ENCODE results near the gene APOA5. TPM values are rescaled to one million over a fixed set of nuclear protein-coding genes. Genes with fewer than 3 reads are reported as not detected.

APOA5 gene
- total and polyA plus RNA-seq, 2 of the 13 experiments (the other 11 are each of a cell fraction or from before 2014, with no cell fraction given): 44.0 to 49.1 TPM

DNA sequence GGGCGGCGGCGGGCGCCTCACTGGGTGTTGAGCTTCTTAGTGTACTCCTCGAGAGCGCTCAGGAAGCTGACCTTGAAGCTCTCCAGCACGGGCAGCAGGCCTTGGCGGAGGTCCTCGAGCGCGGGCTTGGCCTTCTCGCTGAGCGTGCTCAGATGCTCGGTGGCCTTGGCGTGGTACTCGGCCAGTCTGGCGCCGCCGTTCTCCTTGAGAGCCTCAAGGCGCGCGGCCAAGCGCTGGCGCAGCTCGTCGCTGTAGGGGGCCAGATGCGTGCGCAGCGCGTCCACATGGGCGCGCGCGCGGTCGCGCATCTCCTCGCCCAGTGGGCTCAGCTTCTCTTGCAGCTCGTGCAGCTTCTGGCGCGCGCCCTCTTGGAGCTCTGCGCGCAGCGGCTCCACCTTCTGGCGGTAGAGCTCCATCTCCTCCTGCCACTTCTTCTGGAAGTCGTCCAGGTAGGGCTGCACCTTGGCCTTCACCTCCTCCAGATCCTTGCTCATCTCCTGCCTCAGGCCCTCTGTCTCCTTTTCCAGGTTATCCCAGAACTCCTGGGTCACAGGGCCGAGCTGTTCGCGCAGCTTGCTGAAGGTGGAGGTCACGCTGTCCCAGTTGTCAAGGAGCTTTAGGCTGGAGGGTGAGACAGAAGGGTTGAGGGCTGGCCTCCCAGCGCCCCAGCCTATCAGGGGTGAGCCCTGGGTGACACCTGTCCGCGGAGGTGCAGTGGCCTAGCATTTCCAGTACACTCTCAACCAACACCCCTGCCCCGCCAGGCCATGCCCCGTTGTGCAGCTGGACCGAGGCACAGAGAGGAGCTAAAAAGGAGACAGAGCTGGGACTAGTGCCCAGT lies 44.3 kb upstream of the APOA5 start (continued):
- TF ChIP-seq ZIK1 (CRISPR knock-in tag; IDR thresholded peaks at IDR 0.05; ENCODE audit: borderline replicate concordance, low read depth): no peak
- no peak for TF ChIP-seq ZNF230 (CRISPR knock-in tag; IDR thresholded peaks at IDR 0.05)
- TF ChIP-seq, protein P1, sequence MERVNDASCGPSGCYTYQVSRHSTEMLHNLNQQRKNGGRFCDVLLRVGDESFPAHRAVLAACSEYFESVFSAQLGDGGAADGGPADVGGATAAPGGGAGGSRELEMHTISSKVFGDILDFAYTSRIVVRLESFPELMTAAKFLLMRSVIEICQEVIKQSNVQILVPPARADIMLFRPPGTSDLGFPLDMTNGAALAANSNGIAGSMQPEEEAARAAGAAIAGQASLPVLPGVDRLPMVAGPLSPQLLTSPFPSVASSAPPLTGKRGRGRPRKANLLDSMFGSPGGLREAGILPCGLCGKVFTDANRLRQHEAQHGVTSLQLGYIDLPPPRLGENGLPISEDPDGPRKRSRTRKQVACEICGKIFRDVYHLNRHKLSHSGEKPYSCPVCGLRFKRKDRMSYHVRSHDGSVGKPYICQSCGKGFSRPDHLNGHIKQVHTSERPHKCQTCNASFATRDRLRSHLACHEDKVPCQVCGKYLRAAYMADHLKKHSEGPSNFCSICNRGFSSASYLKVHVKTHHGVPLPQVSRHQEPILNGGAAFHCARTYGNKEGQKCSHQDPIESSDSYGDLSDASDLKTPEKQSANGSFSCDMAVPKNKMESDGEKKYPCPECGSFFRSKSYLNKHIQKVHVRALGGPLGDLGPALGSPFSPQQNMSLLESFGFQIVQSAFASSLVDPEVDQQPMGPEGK (CRISPR knock-in tag; IDR thresholded peaks at IDR 0.05): no peak
- peak; percentile 76 for TF ChIP-seq RBM39 (IDR thresholded peaks at IDR 0.05; ENCODE audit: low read depth, low read length, poor library complexity, severe bottlenecking)
- no peak for TF ChIP-seq IRX3 (CRISPR knock-in tag; IDR thresholded peaks at IDR 0.05; ENCODE audit: borderline replicate concordance, low read depth)
- TF ChIP-seq ZNF546 (CRISPR knock-in tag; conservative IDR thresholded peaks at IDR 0.05): no peak; the same call in 1 of the 2 replicates
- TF ChIP-seq TMF1 (CRISPR knock-in tag; IDR thresholded peaks at IDR 0.05; ENCODE audit: low read depth): peak; percentile 21; the same call in 1 of the 2 replicates
- peak; percentile 75; the same call in 1 of the 2 replicates for TF ChIP-seq ZNF441 (CRISPR knock-in tag; IDR thresholded peaks at IDR 0.05; ENCODE audit: borderline replicate concordance)
- no peak for TF ChIP-seq STAT5B (CRISPR knock-in tag; IDR thresholded peaks at IDR 0.05)
- no peak for TF ChIP-seq KAT2B (IDR thresholded peaks at IDR 0.05; ENCODE audit: borderline replicate concordance, low read depth, low read length)
- no peak for TF ChIP-seq ZFP62 (CRISPR knock-in tag; IDR thresholded peaks at IDR 0.05)
- no peak for TF ChIP-seq ZNF501 (CRISPR knock-in tag; IDR thresholded peaks at IDR 0.05)
- TF ChIP-seq, protein P2, sequence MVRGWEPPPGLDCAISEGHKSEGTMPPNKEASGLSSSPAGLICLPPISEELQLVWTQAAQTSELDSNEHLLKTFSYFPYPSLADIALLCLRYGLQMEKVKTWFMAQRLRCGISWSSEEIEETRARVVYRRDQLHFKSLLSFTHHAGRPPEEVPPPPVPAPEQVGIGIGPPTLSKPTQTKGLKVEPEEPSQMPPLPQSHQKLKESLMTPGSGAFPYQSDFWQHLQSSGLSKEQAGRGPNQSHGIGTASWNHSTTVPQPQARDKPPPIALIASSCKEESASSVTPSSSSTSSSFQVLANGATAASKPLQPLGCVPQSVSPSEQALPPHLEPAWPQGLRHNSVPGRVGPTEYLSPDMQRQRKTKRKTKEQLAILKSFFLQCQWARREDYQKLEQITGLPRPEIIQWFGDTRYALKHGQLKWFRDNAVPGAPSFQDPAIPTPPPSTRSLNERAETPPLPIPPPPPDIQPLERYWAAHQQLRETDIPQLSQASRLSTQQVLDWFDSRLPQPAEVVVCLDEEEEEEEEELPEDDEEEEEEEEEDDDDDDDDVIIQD (CRISPR knock-in tag; IDR thresholded peaks at IDR 0.05; ENCODE audit: low read depth): no peak; the same call in 1 of the 2 replicates
- TF ChIP-seq FOXP1 (IDR thresholded peaks at IDR 0.05): no peak
- TF ChIP-seq FOXP1 (CRISPR knock-in tag; IDR thresholded peaks at IDR 0.05): no peak
- TF ChIP-seq, protein P3, sequence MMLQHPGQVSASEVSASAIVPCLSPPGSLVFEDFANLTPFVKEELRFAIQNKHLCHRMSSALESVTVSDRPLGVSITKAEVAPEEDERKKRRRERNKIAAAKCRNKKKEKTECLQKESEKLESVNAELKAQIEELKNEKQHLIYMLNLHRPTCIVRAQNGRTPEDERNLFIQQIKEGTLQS (CRISPR knock-in tag; IDR thresholded peaks at IDR 0.05): no peak
- TF ChIP-seq ZNF460 (CRISPR knock-in tag; IDR thresholded peaks at IDR 0.05; ENCODE audit: borderline replicate concordance): no peak
- no peak for TF ChIP-seq ZNF878 (CRISPR knock-in tag; IDR thresholded peaks at IDR 0.05)
- 0 out of 2 replicates have a peak, but pooled peaks have one; percentile 12 for TF ChIP-seq CAMTA2 (CRISPR knock-in tag; IDR thresholded peaks at IDR 0.05; ENCODE audit: borderline replicate concordance)

Data from HepG2 (cell line).